ENCODE measurements around the gene CCDC12. TPM values are rescaled to one million over a fixed set of nuclear protein-coding genes. Genes with fewer than 3 reads are reported as not detected.

The CCDC12 gene
- polyA plus RNA-seq, 4 donors = 59.7 to 84.5 (median 76.0) TPM

DNA sequence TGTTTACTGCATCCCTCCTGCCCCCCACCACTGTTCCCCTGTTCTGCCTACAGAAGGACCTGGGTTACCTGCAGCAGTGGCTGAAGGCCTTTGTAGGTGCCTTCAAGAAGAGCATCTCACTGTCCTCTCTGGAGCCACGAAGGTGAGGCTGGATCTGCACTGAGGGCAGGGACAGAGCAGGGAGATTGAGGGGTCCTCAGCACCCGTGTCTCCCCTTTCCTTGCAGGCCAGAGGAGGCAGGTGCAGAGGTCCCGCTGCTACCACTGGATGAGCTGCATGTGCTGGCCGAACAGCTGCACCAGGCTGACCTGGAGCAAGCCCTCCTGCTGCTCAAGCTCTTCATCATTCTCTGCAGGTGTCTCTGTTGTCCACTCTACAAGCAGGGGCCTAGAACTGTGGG is 12.1 kb upstream of the CCDC12 start:
- peak overlapping the region in 1 of 3 donors; percentile 78 for H3K27ac ChIP-seq (ENCODE audit: low read depth in 1 of 3, low read length in 2 of 3)
- H3K9me3 ChIP-seq (ENCODE audit: control insufficient read depth in 2 of 2, insufficient read depth in 1 of 2, low read depth in 1 of 2, low read length in 1 of 2) = no peaks in the 10 kb centered on the region
- WGBS, 3 donors = 87 to 96% (median 88%) methylated on average over 4 of the region's 4 CpGs
- no peaks in the 10 kb centered on the region for H3K27me3 ChIP-seq (ENCODE audit: control insufficient read depth in 3 of 3, insufficient read depth in 3 of 3, low read length in 3 of 3)
- peaks cover 0 to 77% (median 0%) of the 10 kb centered on the region in 3 donors for H3K36me3 ChIP-seq (ENCODE audit: control insufficient read depth in 3 of 3, insufficient read depth in 2 of 3, low read depth in 1 of 3, low read length in 3 of 3)
- DNase-seq (no peak), FAIRE-seq (no peak)
- no peak overlapping the region for H3K4me3 ChIP-seq (ENCODE audit: low read depth in 1 of 3, low read length in 3 of 3)
- H3K4me1 ChIP-seq (ENCODE audit: control insufficient read depth in 3 of 3, insufficient read depth in 2 of 3, low read depth in 1 of 3, low read length in 2 of 3) = peaks cover 7 to 26% (median 10%) of the 10 kb centered on the region in 3 donors

- no peaks in the 10 kb centered on the region for H3K27me3 ChIP-seq (ENCODE audit: control insufficient read depth in 3 of 3, insufficient read depth in 3 of 3, low read length in 3 of 3)
- peak overlapping the region in 2 of 3 donors; percentile 44 to 78 for H3K27ac ChIP-seq (ENCODE audit: low read depth in 1 of 3, low read length in 2 of 3)
- H3K36me3 ChIP-seq (ENCODE audit: control insufficient read depth in 3 of 3, insufficient read depth in 2 of 3, low read depth in 1 of 3, low read length in 3 of 3) = peaks cover 0 to 70% (median 0%) of the 10 kb centered on the region in 3 donors
- WGBS, 3 donors = 34 to 59% (median 50%) methylated on average over 14 to 16 of the region's 16 CpGs
- DNase-seq (peak; percentile 70 to 74), FAIRE-seq (no peak)
- peak overlapping the region in 1 of 3 donors; percentile 12 for H3K4me3 ChIP-seq (ENCODE audit: low read depth in 1 of 3, low read length in 3 of 3)
- H3K9me3 ChIP-seq (ENCODE audit: control insufficient read depth in 2 of 2, insufficient read depth in 1 of 2, low read depth in 1 of 2, low read length in 1 of 2) = no peaks in the 10 kb centered on the region
- H3K4me1 ChIP-seq (ENCODE audit: control insufficient read depth in 3 of 3, insufficient read depth in 2 of 3, low read depth in 1 of 3, low read length in 2 of 3) = peaks cover 7 to 26% (median 10%) of the 10 kb centered on the region in 3 donors
Observed at GRCh38 chr3:46987743-46988401, 11.3 kb upstream of the CCDC12 start.

DNA sequence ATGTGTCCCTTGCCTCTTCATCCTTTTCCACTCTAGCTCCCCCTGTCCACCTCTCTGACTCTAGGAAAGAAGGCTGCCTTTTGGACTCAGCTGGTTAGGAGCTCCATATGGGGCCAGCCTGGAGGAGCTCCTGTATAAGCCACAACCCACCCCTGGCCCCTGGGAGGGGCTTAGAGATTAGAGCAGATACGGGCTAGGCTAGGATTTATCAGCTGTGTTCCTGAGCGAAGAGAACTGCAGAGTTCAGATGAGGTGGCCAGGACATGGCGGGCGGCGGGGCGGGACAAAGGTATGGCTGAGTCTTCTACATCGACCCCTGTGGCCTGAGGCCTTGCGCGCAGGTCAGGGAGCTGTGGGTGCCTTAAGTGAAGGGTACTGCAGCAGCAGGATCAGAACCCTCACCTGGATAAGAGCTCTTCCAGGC is 10.8 kb upstream of the CCDC12 start:
- Histone ChIP-seq H3K27ac (ENCODE audit: low read depth in 1 of 3, low read length in 2 of 3) (peak overlapping the region in 2 of 3 donors; percentile 44 to 72), H3K36me3 (ENCODE audit: control insufficient read depth in 3 of 3, insufficient read depth in 2 of 3, low read depth in 1 of 3, low read length in 3 of 3) (peaks cover 0 to 65% (median 0%) of the 10 kb centered on the region in 3 donors), H3K27me3 (ENCODE audit: control insufficient read depth in 3 of 3, insufficient read depth in 3 of 3, low read length in 3 of 3) (no peaks in the 10 kb centered on the region), H3K4me3 (ENCODE audit: low read depth in 1 of 3, low read length in 3 of 3) (no peak overlapping the region), H3K9me3 (ENCODE audit: control insufficient read depth in 2 of 2, insufficient read depth in 1 of 2, low read depth in 1 of 2, low read length in 1 of 2) (no peaks in the 10 kb centered on the region), H3K4me1 (ENCODE audit: control insufficient read depth in 3 of 3, insufficient read depth in 2 of 3, low read depth in 1 of 3, low read length in 2 of 3) (peaks cover 7 to 26% (median 10%) of the 10 kb centered on the region in 3 donors)
- no peak for FAIRE-seq
- 49 to 59% (median 57%) methylated on average over 9 of the region's 9 CpGs for WGBS, 3 donors
- DNase-seq = peak in 1 of 2 donors; percentile 71

DNA sequence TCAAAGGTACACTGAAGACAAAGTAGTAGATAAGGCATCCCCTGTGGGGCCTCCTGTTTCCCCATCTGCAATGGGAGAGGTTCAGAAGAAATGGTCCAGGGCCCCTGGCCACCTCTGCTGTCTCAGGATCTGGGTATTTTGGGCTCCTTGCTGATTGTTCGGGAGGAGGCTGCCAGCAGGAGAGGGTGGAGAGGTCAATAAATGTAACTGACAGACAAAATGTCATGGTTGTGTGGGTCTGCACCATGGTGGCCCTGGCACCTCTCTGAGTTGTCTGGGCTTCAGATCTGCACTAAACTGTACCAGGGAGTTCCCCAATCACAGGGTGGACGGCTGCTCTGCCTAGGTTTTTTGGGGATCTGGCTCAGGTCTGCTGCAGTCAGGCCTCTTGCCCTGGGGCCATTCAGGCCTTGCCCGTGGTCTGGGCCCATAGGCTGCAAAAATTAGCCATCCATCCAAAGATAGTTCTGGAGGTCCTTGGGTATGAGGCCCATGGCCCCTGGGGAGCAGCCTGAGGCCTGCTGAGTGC is 10.3 kb upstream of the CCDC12 start:
- no peak for DNase-seq

GRCh38 chr3:46986055-46986730 is 9.6 kb upstream of the CCDC12 start:
- no peak overlapping the region for H3K27ac ChIP-seq (ENCODE audit: low read depth in 1 of 3, low read length in 2 of 3)
- peaks cover 0 to 53% (median 0%) of the 10 kb centered on the region in 3 donors for H3K36me3 ChIP-seq (ENCODE audit: control insufficient read depth in 3 of 3, insufficient read depth in 2 of 3, low read depth in 1 of 3, low read length in 3 of 3)
- peaks cover 7 to 35% (median 10%) of the 10 kb centered on the region in 3 donors for H3K4me1 ChIP-seq (ENCODE audit: control insufficient read depth in 3 of 3, insufficient read depth in 2 of 3, low read depth in 1 of 3, low read length in 2 of 3)
- WGBS, 3 donors = 86 to 98% (median 89%) methylated on average over 4 of the region's 4 CpGs
- H3K9me3 ChIP-seq (ENCODE audit: control insufficient read depth in 2 of 2, insufficient read depth in 1 of 2, low read depth in 1 of 2, low read length in 1 of 2) = no peaks in the 10 kb centered on the region
- FAIRE-seq = no peak
- H3K4me3 ChIP-seq (ENCODE audit: low read depth in 1 of 3, low read length in 3 of 3) = no peak overlapping the region
- DNase-seq = peak in 1 of 2 donors; percentile 44
- no peaks in the 10 kb centered on the region for H3K27me3 ChIP-seq (ENCODE audit: control insufficient read depth in 3 of 3, insufficient read depth in 3 of 3, low read length in 3 of 3)

More for the DNA sequence above, 10.3 kb upstream of the CCDC12 start:
- Histone ChIP-seq H3K4me1 (ENCODE audit: control insufficient read depth in 3 of 3, insufficient read depth in 2 of 3, low read depth in 1 of 3, low read length in 2 of 3) (peaks cover 7 to 29% (median 10%) of the 10 kb centered on the region in 3 donors), H3K9me3 (ENCODE audit: control insufficient read depth in 2 of 2, insufficient read depth in 1 of 2, low read depth in 1 of 2, low read length in 1 of 2) (no peaks in the 10 kb centered on the region), H3K4me3 (ENCODE audit: low read depth in 1 of 3, low read length in 3 of 3) (no peak overlapping the region), H3K36me3 (ENCODE audit: control insufficient read depth in 3 of 3, insufficient read depth in 2 of 3, low read depth in 1 of 3, low read length in 3 of 3) (peaks cover 0 to 60% (median 0%) of the 10 kb centered on the region in 3 donors), H3K27ac (ENCODE audit: low read depth in 1 of 3, low read length in 2 of 3) (peak overlapping the region in 2 of 3 donors; percentile 44 to 72), H3K27me3 (ENCODE audit: control insufficient read depth in 3 of 3, insufficient read depth in 3 of 3, low read length in 3 of 3) (no peaks in the 10 kb centered on the region)
- no peak for FAIRE-seq
- WGBS, 3 donors = 74 to 79% (median 77%) methylated on average over 3 of the region's 3 CpGs

DNA sequence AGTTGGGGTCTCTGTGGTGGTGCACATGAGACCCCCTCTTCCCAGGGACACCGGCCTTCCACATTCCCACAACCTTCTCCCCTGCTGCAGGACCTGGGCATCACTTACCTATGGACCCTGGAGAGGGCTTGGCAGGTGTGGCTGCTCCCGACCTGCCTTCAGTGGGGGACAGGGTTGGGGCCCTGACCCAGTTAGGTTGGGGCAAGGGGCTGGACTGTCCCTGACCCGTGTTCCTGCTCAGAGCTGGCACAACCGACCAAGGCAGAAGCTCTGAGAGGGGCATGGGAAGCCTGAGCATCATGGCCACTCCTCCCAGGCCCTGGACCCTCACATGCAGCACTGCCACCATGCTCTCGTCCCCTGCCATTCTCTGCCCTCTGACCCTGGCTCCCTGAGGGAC is 9.0 kb upstream of the CCDC12 start:
- H3K9me3 ChIP-seq (ENCODE audit: control insufficient read depth in 2 of 2, insufficient read depth in 1 of 2, low read depth in 1 of 2, low read length in 1 of 2) = no peaks in the 10 kb centered on the region
- H3K4me3 ChIP-seq (ENCODE audit: low read depth in 1 of 3, low read length in 3 of 3) = no peak overlapping the region
- 83 to 92% (median 89%) methylated on average over 5 of the region's 5 CpGs for WGBS, 3 donors
- H3K27me3 ChIP-seq (ENCODE audit: control insufficient read depth in 3 of 3, insufficient read depth in 3 of 3, low read length in 3 of 3) = no peaks in the 10 kb centered on the region
- peaks cover 0 to 47% (median 0%) of the 10 kb centered on the region in 3 donors for H3K36me3 ChIP-seq (ENCODE audit: control insufficient read depth in 3 of 3, insufficient read depth in 2 of 3, low read depth in 1 of 3, low read length in 3 of 3)
- no peak overlapping the region for H3K27ac ChIP-seq (ENCODE audit: low read depth in 1 of 3, low read length in 2 of 3)
- DNase-seq = no peak
- H3K4me1 ChIP-seq (ENCODE audit: control insufficient read depth in 3 of 3, insufficient read depth in 2 of 3, low read depth in 1 of 3, low read length in 2 of 3) = peaks cover 7 to 35% (median 10%) of the 10 kb centered on the region in 3 donors
- FAIRE-seq = no peak

- Histone ChIP-seq H3K9me3 (ENCODE audit: control insufficient read depth in 2 of 2, insufficient read depth in 1 of 2, low read depth in 1 of 2, low read length in 1 of 2) (no peaks in the 10 kb centered on the region), H3K4me3 (ENCODE audit: low read depth in 1 of 3, low read length in 3 of 3) (no peak overlapping the region), H3K36me3 (ENCODE audit: control insufficient read depth in 3 of 3, insufficient read depth in 2 of 3, low read depth in 1 of 3, low read length in 3 of 3) (peaks cover 0 to 40% (median 0%) of the 10 kb centered on the region in 3 donors), H3K27me3 (ENCODE audit: control insufficient read depth in 3 of 3, insufficient read depth in 3 of 3, low read length in 3 of 3) (no peaks in the 10 kb centered on the region), H3K4me1 (ENCODE audit: control insufficient read depth in 3 of 3, insufficient read depth in 2 of 3, low read depth in 1 of 3, low read length in 2 of 3) (peaks cover 7 to 35% (median 10%) of the 10 kb centered on the region in 3 donors), H3K27ac (ENCODE audit: low read depth in 1 of 3, low read length in 2 of 3) (no peak overlapping the region)
- no peak for DNase-seq
- no peak for FAIRE-seq
- 75 to 82% (median 77%) methylated on average over 11 of the region's 11 CpGs for WGBS, 3 donors
Observed at GRCh38 chr3:46984591-46985459, 8.3 kb upstream of the CCDC12 start.

GRCh38 chr3:46982546-46982945 is 6.0 kb upstream of the CCDC12 start:
- Histone ChIP-seq H3K4me3 (ENCODE audit: low read depth in 1 of 3, low read length in 3 of 3) (no peak overlapping the region), H3K36me3 (ENCODE audit: control insufficient read depth in 3 of 3, insufficient read depth in 2 of 3, low read depth in 1 of 3, low read length in 3 of 3) (peaks cover 0 to 20% (median 0%) of the 10 kb centered on the region in 3 donors), H3K4me1 (ENCODE audit: control insufficient read depth in 3 of 3, insufficient read depth in 2 of 3, low read depth in 1 of 3, low read length in 2 of 3) (peaks cover 7 to 40% (median 12%) of the 10 kb centered on the region in 3 donors), H3K27ac (ENCODE audit: low read depth in 1 of 3, low read length in 2 of 3) (peak overlapping the region in 1 of 3 donors; percentile 8), H3K9me3 (ENCODE audit: control insufficient read depth in 2 of 2, insufficient read depth in 1 of 2, low read depth in 1 of 2, low read length in 1 of 2) (no peaks in the 10 kb centered on the region), H3K27me3 (ENCODE audit: control insufficient read depth in 3 of 3, insufficient read depth in 3 of 3, low read length in 3 of 3) (no peaks in the 10 kb centered on the region)
- no peak for FAIRE-seq
- DNase-seq = no peak
- 53 to 80% (median 66%) methylated on average over 2 of the region's 2 CpGs for WGBS, 3 donors

Measured in small intestine (tissue), 7 donors.